Omental fat pad (tissue), 4 donors: Measurements from ENCODE around the gene EID1. TPM values are rescaled to one million over a fixed set of nuclear protein-coding genes. Genes with fewer than 3 reads are reported as not detected.

Source experiments
- ATAC-seq: fragments of 150-250 bp; one replicate; pipeline ENCODE4 v1.9.1; 2016; ENCODE audit warnings: mild to moderate bottlenecking, moderate library complexity; ENCODE audit not compliant: low FRiP score
- DNase-seq: peaks from one replicate; pipeline ENCODE4 v3.0.0-alpha.2; 2019; ENCODE audit warnings: low spot score
- total RNA-seq, 4 donors: library from RNA; depleted of rRNA; stranded (reverse); fragments of >200 nt; gene quantifications; one replicate each; pipeline ENCODE4 v1.1.0, GENCODE V29; 2016
- TF ChIP-seq, protein P1 (sequence below), 3 donors: fragments of 450-650 bp; IDR thresholded peaks; one replicate each; pipeline ENCODE4 v1.5.1; 2016 to 2017; ENCODE audit warnings: antibody characterized with exemption in 3 of 3, mild to moderate bottlenecking in 3 of 3, moderate library complexity in 2 of 3

Gene EID1, protein sequence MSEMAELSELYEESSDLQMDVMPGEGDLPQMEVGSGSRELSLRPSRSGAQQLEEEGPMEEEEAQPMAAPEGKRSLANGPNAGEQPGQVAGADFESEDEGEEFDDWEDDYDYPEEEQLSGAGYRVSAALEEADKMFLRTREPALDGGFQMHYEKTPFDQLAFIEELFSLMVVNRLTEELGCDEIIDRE
- total RNA-seq, result 100 to 1,000 TPM; 152 to 235 (median 216) TPM

DNA sequence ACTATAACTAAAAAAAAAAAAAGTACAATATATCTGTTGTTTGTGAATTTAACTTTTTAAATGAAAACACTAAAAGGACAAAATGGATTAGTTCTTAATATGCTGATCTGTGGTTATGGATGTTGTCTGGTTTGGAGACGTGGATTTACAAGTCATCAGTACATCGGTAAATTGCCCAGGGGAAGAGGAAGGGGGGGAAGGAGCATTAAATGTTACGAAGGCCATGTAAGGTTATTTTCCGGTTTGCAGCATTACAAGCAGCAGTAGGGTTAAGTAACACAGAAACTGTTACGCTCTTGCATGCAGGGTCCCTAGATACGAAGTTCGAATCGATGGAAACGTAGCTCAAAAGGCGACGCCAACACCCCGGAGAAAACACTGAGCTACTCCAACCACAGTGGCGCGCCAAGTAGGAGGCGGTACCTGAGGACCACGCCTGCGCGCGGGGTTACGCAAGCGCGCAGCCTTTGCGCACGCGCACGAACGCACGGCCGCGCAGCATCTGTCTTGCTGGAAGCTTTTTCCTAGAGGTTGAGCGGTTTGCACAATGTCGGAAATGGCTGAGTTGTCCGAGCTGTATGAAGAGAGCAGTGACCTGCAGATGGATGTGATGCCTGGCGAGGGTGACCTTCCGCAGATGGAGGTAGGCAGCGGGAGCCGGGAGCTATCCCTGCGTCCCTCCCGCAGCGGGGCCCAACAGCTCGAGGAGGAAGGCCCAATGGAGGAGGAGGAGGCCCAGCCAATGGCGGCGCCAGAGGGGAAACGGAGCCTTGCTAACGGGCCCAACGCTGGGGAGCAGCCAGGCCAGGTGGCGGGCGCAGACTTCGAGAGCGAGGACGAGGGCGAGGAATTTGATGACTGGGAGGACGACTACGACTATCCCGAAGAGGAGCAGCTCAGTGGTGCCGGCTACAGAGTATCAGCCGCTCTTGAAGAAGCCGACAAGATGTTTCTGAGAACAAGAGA is at the start of gene EID1:
Gene EID1, plus strand, starts transcription at position 505 of the 966 bp plus-strand sequence. Its CDS starts 43 bp downstream, at position 548.
- peak; percentile 71 for DNase-seq
- TF ChIP-seq, protein P1, sequence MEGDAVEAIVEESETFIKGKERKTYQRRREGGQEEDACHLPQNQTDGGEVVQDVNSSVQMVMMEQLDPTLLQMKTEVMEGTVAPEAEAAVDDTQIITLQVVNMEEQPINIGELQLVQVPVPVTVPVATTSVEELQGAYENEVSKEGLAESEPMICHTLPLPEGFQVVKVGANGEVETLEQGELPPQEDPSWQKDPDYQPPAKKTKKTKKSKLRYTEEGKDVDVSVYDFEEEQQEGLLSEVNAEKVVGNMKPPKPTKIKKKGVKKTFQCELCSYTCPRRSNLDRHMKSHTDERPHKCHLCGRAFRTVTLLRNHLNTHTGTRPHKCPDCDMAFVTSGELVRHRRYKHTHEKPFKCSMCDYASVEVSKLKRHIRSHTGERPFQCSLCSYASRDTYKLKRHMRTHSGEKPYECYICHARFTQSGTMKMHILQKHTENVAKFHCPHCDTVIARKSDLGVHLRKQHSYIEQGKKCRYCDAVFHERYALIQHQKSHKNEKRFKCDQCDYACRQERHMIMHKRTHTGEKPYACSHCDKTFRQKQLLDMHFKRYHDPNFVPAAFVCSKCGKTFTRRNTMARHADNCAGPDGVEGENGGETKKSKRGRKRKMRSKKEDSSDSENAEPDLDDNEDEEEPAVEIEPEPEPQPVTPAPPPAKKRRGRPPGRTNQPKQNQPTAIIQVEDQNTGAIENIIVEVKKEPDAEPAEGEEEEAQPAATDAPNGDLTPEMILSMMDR (IDR thresholded peaks at IDR 0.05), result no peak

DNA sequence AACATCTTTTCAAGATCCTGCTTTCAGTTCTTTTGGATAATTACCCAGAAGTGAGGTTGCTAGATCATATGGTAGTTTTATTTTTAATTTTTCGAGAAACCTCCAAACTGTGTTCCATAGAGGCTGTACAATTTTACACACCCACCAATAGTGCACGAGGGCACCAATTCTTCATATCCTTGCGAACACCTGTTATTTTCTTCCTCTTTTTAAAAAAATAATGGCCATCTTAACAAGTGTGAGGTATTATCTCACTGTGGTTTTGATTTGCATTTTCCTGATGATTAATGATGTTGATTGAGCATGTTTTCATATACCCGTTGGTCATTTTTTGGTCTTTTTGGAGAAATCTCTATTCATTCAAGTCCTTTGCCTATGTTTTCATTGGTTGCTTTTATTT is 49.5 kb upstream of the EID1 start:
- TF ChIP-seq, protein P1 (IDR thresholded peaks at IDR 0.05), result no peak

More for the DNA sequence above, at the start of gene EID1:
- peak; percentile 100 for ATAC-seq

DNA sequence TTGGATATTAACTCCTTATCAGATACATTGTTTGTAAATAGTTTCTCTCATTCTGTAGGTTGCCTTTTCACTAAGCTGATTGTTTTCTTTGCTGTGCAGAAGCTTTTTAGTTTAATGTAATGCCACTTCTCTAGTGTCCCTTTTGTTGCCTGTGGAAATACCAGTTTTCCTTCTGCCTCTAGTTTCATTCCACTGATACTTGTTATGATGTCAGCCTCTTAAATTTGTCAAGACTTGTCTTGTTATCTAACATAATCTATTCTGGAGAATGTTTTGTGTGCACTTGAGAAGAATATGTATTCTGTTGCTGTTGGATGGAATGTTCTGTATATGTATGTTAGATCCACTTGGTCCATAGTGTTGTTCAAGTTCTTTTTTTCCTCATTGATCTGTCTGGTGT is 49.0 kb upstream of the EID1 start:
- DNase-seq (no peak), ATAC-seq (no peak)
- TF ChIP-seq, protein P1 (IDR thresholded peaks at IDR 0.05), result no peak

More for the DNA sequence above, 49.5 kb upstream of the EID1 start:
- no peak for ATAC-seq
- DNase-seq, result no peak

DNA sequence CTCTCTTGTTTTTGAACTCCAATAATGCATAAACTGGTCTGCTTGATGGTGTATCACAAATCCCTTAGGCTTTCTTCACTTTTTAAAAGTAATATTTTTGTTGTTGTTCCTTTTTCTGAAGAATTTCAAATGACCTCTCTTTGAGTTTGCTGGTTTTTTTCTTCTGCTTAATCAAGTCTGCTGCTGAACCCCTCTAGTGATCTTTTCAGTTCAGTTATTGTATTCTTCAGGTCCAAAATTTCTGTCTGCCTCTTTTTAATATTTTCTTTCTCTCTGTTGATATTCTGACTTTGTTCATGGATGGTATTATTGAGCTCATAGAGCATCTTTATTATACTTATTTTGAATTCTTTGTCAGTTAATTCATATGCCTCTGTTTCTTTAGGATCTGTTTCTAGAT is 45.3 kb upstream of the EID1 start:
- DNase-seq (no peak), ATAC-seq (no peak)
- TF ChIP-seq, protein P1 (IDR thresholded peaks at IDR 0.05), result no peak

DNA sequence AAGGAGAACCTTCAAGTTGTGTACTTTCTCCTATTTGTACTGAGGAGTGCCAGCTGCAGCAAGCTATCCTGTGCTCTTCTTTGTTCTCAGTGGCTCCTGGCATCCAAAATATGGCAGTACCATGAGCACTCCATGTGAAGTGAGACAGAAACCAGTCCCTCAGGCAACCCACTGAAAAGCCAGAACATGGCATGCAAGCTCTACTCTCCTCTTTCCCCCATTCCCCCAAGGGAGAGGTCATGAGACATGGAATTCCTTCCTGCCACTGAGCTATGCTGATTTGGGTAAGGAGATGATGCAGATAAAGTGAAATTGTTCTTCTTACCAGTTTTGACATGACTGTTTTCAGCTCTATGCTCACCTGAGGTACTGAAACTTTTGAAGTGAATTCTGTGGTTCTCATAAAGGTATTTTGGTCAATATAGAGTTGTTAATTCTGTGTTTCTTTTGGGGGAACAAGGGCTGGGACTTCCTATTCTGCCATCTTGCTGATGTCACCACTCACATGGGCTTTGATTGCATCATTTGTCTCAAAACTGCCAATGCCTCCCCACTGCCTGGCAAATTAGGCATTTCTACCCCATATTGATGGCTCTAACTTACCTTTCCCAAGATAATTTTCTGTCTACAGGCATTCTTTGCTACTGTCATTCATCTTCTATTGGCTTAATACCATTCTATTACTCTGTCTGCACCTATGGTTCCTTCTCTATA is 44.3 kb upstream of the EID1 start:
- DNase-seq (no peak), ATAC-seq (no peak)
- TF ChIP-seq, protein P1 (IDR thresholded peaks at IDR 0.05), result no peak

DNA sequence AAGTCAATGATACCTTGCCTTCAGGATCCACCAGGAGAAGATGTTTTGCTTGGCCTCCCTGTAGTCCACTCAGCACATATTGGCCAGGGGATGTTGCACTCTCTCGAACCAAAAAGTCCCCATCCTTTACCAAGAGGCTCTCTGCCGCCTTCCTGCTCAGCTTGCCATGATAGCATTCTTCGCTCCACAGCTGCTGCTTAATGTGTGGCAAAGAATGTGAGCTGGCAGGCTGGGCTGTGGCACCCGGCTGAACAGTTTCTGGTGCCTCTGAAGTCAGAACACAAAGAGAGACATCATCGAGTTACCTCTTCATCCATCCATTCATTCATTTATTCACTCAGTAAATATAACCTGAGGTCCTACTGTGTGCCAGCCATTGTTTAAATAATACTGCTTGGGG is 43.2 kb upstream of the EID1 start:
- ATAC-seq (no peak), DNase-seq (no peak)
- TF ChIP-seq, protein P1 (IDR thresholded peaks at IDR 0.05), result no peak
